ENCODE results near the gene CDC6.

- TF ChIP-seq CTCF (IDR thresholded peaks at IDR 0.05): no peak
- no peak for TF ChIP-seq POLR2A (IDR thresholded peaks at IDR 0.05)
- TF ChIP-seq POLR2AphosphoS5 (IDR thresholded peaks at IDR 0.05): peak in 1 of 3 donors; percentile 47
Observed at GRCh38 chr17:40343219-40344119, 55.8 kb downstream of the CDC6 start.

Data from breast epithelium (tissue), 3 donors.